Naive thymus-derived CD4-positive, alpha-beta T cell (primary cell): ENCODE results near the gene EYA4. TPM values are rescaled to one million over a fixed set of nuclear protein-coding genes. Genes with fewer than 3 reads are reported as not detected.

Experiments used
- ATAC-seq: fragments of 150-1000 bp; cut with Tn5 transposase; 2 replicates; pipeline ENCODE4 v1.10.0; 2021; ENCODE audit warnings: mild to moderate bottlenecking, moderate library complexity
- CTCF ChIA-PET: fragments of 350-600 bp; sonication (Branson Sonifier 250); formaldehyde crosslinking; loops from one replicate; lab custom pipeline; 2021; ENCODE audit warnings: antibody characterized with exemption; lab: Charles Lee
- POLR2A ChIA-PET: fragments of 350-600 bp; sonication (Branson Sonifier 250); formaldehyde crosslinking; loops from one replicate; lab custom pipeline; 2021; ENCODE audit warnings: antibody characterized with exemption, inconsistent platforms; lab: Charles Lee
- DNase-seq, 9 donors: peaks; one replicate each; pipeline versions ENCODE4 v3.0.0 to v3.0.0-alpha.2; 2020 to 2022; ENCODE audit warnings: mixed read lengths in 1 of 9
- H3K27ac ChIP-seq: one replicate; pipeline ENCODE4 v1.7.0; 2013; ENCODE audit warnings: mild to moderate bottlenecking, low read depth, low read length, moderate library complexity
- H3K27me3 ChIP-seq, 2 donors: one replicate each; pipeline ENCODE4 v1.7.0; 2013; ENCODE audit warnings: low read length in 2 of 2, mild to moderate bottlenecking in 2 of 2, moderate library complexity in 2 of 2; ENCODE audit not compliant: control insufficient read depth in 2 of 2, insufficient read depth in 2 of 2
- H3K36me3 ChIP-seq, 3 experiments: 1 replicate in 2 of 3; 2 replicates in 1 of 3; pipeline ENCODE4 v1.7.0; 2013; ENCODE audit warnings: low read length in 3 of 3, mild to moderate bottlenecking in 3 of 3, moderate library complexity in 1 of 3; ENCODE audit not compliant: insufficient read depth in 3 of 3, control insufficient read depth in 2 of 3
- H3K4me1 ChIP-seq, 2 donors: one replicate each; pipeline ENCODE4 v1.7.0; 2013; ENCODE audit warnings: low read length in 2 of 2, mild to moderate bottlenecking in 2 of 2, moderate library complexity in 1 of 2; ENCODE audit not compliant: control insufficient read depth in 2 of 2, insufficient read depth in 2 of 2
- H3K4me3 ChIP-seq: 2 replicates; pipeline ENCODE4 v1.7.0; 2013; ENCODE audit warnings: mild to moderate bottlenecking, low read length
- H3K9me3 ChIP-seq, 3 experiments: 1 replicate in 2 of 3; 2 replicates in 1 of 3; pipeline ENCODE4 v1.7.0; 2013; ENCODE audit warnings: low read length in 3 of 3; ENCODE audit not compliant: control insufficient read depth in 2 of 3
- H3K27ac Mint-ChIP-seq, 9 donors: one replicate each; pipeline ENCODE4 v1.8.0; 2020 to 2022; ENCODE audit warnings: mixed read lengths in 9 of 9, mild to moderate bottlenecking in 8 of 9, moderate library complexity in 5 of 9, inconsistent platforms in 2 of 9
- H3K27me3 Mint-ChIP-seq, 5 donors: one replicate each; pipeline ENCODE4 v1.8.0; 2021 to 2022; ENCODE audit warnings: mixed read lengths in 5 of 5, mild to moderate bottlenecking in 1 of 5
- H3K36me3 Mint-ChIP-seq, 5 donors: one replicate each; pipeline ENCODE4 v1.8.0; 2020 to 2022; ENCODE audit warnings: mixed read lengths in 5 of 5, mild to moderate bottlenecking in 3 of 5, inconsistent platforms in 1 of 5
- H3K4me1 Mint-ChIP-seq, 7 donors: one replicate each; pipeline ENCODE4 v1.8.0; 2020 to 2022; ENCODE audit warnings: mixed read lengths in 7 of 7, mild to moderate bottlenecking in 3 of 7, inconsistent platforms in 1 of 7
- H3K4me3 Mint-ChIP-seq, 10 donors: one replicate each; pipeline ENCODE4 v1.8.0; 2020 to 2022; ENCODE audit warnings: mild to moderate bottlenecking in 10 of 10, mixed read lengths in 10 of 10, moderate library complexity in 6 of 10, inconsistent platforms in 2 of 10
- H3K9me3 Mint-ChIP-seq, 11 donors: one replicate each; pipeline ENCODE4 v1.8.0; 2020 to 2022; ENCODE audit warnings: mixed read lengths in 11 of 11, mild to moderate bottlenecking in 4 of 11, inconsistent platforms in 1 of 11, moderate library complexity in 1 of 11
- intact Hi-C, 2 donors: fragments of 100-400 bp; cut with micrococcal nuclease; formaldehyde crosslinking; loops; one replicate each; pipeline ENCODE4 v1.15.1; 2023
- polyA plus RNA-seq, 2 donors: library from polyadenylated mRNA; unstranded; fragments of 300-500 nt; fragmentation: Illumina TruSeq; gene quantifications; one replicate each; pipeline ENCODE4 v1.2.3, GENCODE V29; 2021
- total RNA-seq, 6 experiments: library from RNA in 5 of 6; stranded (reverse) in 5 of 6; gene quantifications; 1 replicate in 5 of 6; 2 replicates in 1 of 6; pipeline ENCODE4 v1.2.3 and lab custom pipeline; 2021 to 2026

Gene EYA4
- total and polyA plus RNA-seq, 7 experiments from 2014 or later = not detected

GRCh38 chr6:133466680-133467079 lies 225.5 kb downstream of the EYA4 start:
- no peaks in the 10 kb centered on the region for H3K36me3 ChIP-seq
- H3K36me3 Mint-ChIP-seq = no peaks in the 10 kb centered on the region
- H3K27me3 Mint-ChIP-seq = peaks cover 0 to 15% (median 4%) of the 10 kb centered on the region in 5 donors
- ATAC-seq (no peak), DNase-seq (no peak)
- ChIA-PET POLR2A (no interaction called here), CTCF (no interaction called here)
- H3K4me3 Mint-ChIP-seq = no peak overlapping the region
- H3K4me3 ChIP-seq = no peak overlapping the region
- H3K4me1 Mint-ChIP-seq = no peaks in the 10 kb centered on the region
- H3K27me3 ChIP-seq = no peaks in the 10 kb centered on the region
- no peaks in the 10 kb centered on the region for H3K9me3 ChIP-seq
- H3K27ac Mint-ChIP-seq = no peak overlapping the region
- H3K27ac ChIP-seq = no peak overlapping the region
- H3K4me1 ChIP-seq = no peaks in the 10 kb centered on the region
- peaks cover 0 to 6% (median 0%) of the 10 kb centered on the region in 11 donors for H3K9me3 Mint-ChIP-seq
- intact Hi-C loops = no loop called here

DNA sequence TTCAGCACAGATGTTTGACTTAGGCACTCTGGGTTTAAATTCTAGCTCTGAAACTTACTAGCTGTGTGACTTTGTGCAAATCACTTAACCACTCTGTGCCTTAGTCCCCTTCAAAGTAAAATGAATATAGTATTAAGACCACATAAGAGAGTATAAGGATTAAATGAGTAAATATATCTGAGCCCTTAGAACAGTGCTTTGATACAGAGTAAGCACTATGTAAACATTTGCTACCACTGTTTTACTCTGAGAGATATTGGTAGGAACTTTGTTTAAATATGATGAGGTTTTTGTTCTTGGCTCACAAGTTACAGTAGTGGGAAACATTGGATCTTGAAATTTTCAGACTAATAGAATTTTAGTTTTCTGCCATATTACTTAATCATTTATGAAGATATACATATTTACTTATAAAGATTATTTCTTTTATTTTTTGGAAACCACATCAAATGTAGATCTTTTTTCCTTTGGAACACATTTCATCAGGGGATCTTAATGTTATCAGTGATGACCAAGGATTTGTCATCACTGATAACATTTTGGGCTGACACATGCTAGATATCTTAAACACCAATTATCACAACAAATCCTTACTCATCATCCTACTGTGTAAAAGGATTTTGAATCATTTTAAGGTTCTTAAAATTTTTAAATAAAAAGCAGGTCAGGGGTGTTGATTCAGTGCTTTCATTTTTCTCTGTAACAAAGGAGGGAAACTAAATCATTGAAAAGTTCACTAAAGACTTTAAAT lies 226.2 kb downstream of the EYA4 start:
- H3K4me1 Mint-ChIP-seq = no peaks in the 10 kb centered on the region
- H3K27ac Mint-ChIP-seq = no peak overlapping the region
- peaks cover 0 to 12% (median 4%) of the 10 kb centered on the region in 5 donors for H3K27me3 Mint-ChIP-seq
- peaks cover 0 to 6% (median 0%) of the 10 kb centered on the region in 11 donors for H3K9me3 Mint-ChIP-seq
- ChIA-PET CTCF (no interaction called here), POLR2A (no interaction called here)
- DNase-seq = no peak
- Histone ChIP-seq H3K36me3 (no peaks in the 10 kb centered on the region), H3K4me1 (no peaks in the 10 kb centered on the region), H3K9me3 (no peaks in the 10 kb centered on the region), H3K4me3 (no peak overlapping the region), H3K27me3 (no peaks in the 10 kb centered on the region), H3K27ac (no peak overlapping the region)
- no peak for ATAC-seq
- no peak overlapping the region for H3K4me3 Mint-ChIP-seq
- no peaks in the 10 kb centered on the region for H3K36me3 Mint-ChIP-seq
- intact Hi-C loops = no loop called here

DNA sequence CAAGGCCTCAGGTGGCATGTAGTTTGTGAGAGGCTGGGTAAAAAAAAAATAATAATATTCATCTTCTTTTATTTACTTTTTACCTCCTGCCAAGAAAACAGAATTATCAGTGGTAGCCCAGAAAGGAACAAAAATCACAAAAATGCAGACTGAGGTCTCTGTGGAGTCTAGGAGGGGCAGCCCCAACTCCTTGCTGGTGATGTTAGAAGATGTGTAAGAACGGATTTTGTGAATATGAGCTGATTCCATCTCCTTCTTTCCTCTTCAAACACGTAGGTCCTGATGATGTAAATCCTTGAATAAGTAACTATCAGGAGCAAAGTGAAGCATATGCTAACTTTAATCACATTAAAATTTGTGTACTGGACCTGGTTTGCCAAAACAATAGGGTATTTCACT lies 226.8 kb downstream of the EYA4 start:
- H3K4me3 ChIP-seq = no peak overlapping the region
- no peak overlapping the region for H3K4me3 Mint-ChIP-seq
- no peak for ATAC-seq
- DNase-seq = no peak
- H3K27ac ChIP-seq = no peak overlapping the region
- H3K27me3 ChIP-seq = no peaks in the 10 kb centered on the region
- H3K36me3 Mint-ChIP-seq = no peaks in the 10 kb centered on the region
- no peaks in the 10 kb centered on the region for H3K4me1 Mint-ChIP-seq
- peaks cover 0 to 8% (median 4%) of the 10 kb centered on the region in 5 donors for H3K27me3 Mint-ChIP-seq
- H3K36me3 ChIP-seq = no peaks in the 10 kb centered on the region
- no peaks in the 10 kb centered on the region for H3K9me3 ChIP-seq
- intact Hi-C loops = no loop called here
- H3K4me1 ChIP-seq = no peaks in the 10 kb centered on the region
- ChIA-PET CTCF (no interaction called here), POLR2A (no interaction called here)
- peaks cover 0 to 6% (median 0%) of the 10 kb centered on the region in 11 donors for H3K9me3 Mint-ChIP-seq
- H3K27ac Mint-ChIP-seq = no peak overlapping the region

- peaks cover 0 to 8% (median 4%) of the 10 kb centered on the region in 5 donors for H3K27me3 Mint-ChIP-seq
- ATAC-seq = no peak
- POLR2A ChIA-PET = no interaction called here
- H3K4me3 ChIP-seq = no peak overlapping the region
- H3K27me3 ChIP-seq = no peaks in the 10 kb centered on the region
- no peak for DNase-seq
- H3K36me3 ChIP-seq = no peaks in the 10 kb centered on the region
- intact Hi-C loops = no loop called here
- peaks cover 0 to 6% (median 0%) of the 10 kb centered on the region in 11 donors for H3K9me3 Mint-ChIP-seq
- no peaks in the 10 kb centered on the region for H3K9me3 ChIP-seq
- H3K4me1 Mint-ChIP-seq = no peaks in the 10 kb centered on the region
- H3K4me3 Mint-ChIP-seq = no peak overlapping the region
- no peaks in the 10 kb centered on the region for H3K4me1 ChIP-seq
- CTCF ChIA-PET = no interaction called here
- no peak overlapping the region for H3K27ac ChIP-seq
- no peaks in the 10 kb centered on the region for H3K36me3 Mint-ChIP-seq
- H3K27ac Mint-ChIP-seq = no peak overlapping the region
Measured at GRCh38 chr6:133468591-133468990, 227.4 kb downstream of the EYA4 start.

- ChIA-PET POLR2A (no interaction called here), CTCF (no interaction called here)
- Histone ChIP-seq H3K4me1 (no peaks in the 10 kb centered on the region), H3K9me3 (no peaks in the 10 kb centered on the region), H3K4me3 (no peak overlapping the region), H3K36me3 (no peaks in the 10 kb centered on the region), H3K27me3 (no peaks in the 10 kb centered on the region), H3K27ac (no peak overlapping the region)
- DNase-seq = no peak
- intact Hi-C loops = no loop called here
- no peak overlapping the region for H3K4me3 Mint-ChIP-seq
- H3K4me1 Mint-ChIP-seq = no peaks in the 10 kb centered on the region
- H3K36me3 Mint-ChIP-seq = no peaks in the 10 kb centered on the region
- no peak overlapping the region for H3K27ac Mint-ChIP-seq
- H3K9me3 Mint-ChIP-seq = no peaks in the 10 kb centered on the region
- no peak for ATAC-seq
- peaks cover 0 to 5% (median 0%) of the 10 kb centered on the region in 5 donors for H3K27me3 Mint-ChIP-seq
Measured at GRCh38 chr6:133474516-133474915, 233.4 kb downstream of the EYA4 start.

GRCh38 chr6:133478673-133479072 lies 237.5 kb downstream of the EYA4 start:
- ChIA-PET POLR2A (no interaction called here), CTCF (no interaction called here)
- Histone ChIP-seq H3K4me1 (no peaks in the 10 kb centered on the region), H3K4me3 (no peak overlapping the region), H3K36me3 (no peaks in the 10 kb centered on the region), H3K27ac (no peak overlapping the region), H3K27me3 (no peaks in the 10 kb centered on the region), H3K9me3 (no peaks in the 10 kb centered on the region)
- Mint-ChIP-seq H3K4me1 (no peaks in the 10 kb centered on the region), H3K9me3 (no peaks in the 10 kb centered on the region), H3K4me3 (no peak overlapping the region), H3K36me3 (no peaks in the 10 kb centered on the region), H3K27ac (no peak overlapping the region), H3K27me3 (peaks cover 0 to 4% (median 0%) of the 10 kb centered on the region in 5 donors)
- DNase-seq (no peak), ATAC-seq (no peak)
- intact Hi-C loops = no loop called here

DNA sequence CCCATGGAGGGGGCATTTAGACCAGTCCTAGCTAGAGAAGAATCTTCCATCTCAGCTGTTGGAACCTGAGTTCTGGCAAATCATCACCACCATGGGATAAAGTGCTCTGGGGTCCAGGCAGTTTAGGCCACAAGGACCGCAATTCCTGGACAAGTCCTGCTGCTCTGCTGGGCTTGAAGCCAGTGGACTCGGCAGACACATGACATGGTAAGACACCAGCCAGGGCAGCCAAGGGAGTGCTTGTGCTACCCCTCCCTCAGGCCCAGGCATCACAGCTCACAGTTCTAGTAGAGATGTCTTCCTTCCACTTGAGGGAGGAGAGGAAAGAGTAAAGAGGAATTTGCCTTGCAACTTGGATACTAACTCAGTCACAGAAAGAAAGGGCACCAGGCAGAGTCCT lies 246.0 kb downstream of the EYA4 start:
- Histone ChIP-seq H3K36me3 (no peaks in the 10 kb centered on the region), H3K4me1 (no peaks in the 10 kb centered on the region), H3K27me3 (no peaks in the 10 kb centered on the region), H3K4me3 (no peak overlapping the region), H3K9me3 (no peaks in the 10 kb centered on the region), H3K27ac (no peak overlapping the region)
- peaks cover 0 to 26% (median 18%) of the 10 kb centered on the region in 5 donors for H3K27me3 Mint-ChIP-seq
- peaks cover 0 to 11% (median 2%) of the 10 kb centered on the region in 11 donors for H3K9me3 Mint-ChIP-seq
- H3K27ac Mint-ChIP-seq = no peak overlapping the region
- no peaks in the 10 kb centered on the region for H3K36me3 Mint-ChIP-seq
- H3K4me3 Mint-ChIP-seq = no peak overlapping the region
- intact Hi-C loops = no loop called here
- ChIA-PET POLR2A (no interaction called here), CTCF (no interaction called here)
- ATAC-seq = no peak
- no peak for DNase-seq
- no peaks in the 10 kb centered on the region for H3K4me1 Mint-ChIP-seq
